Activated T-helper 2 cell treated with anti-CD3 and anti-CD28 coated beads, Interferon-gamma antibody, Interleukin-2, Interleukin-4, amounts not matched to agents 10 μg/mL and 5 μg/mL and 100 μg/mL, durations not matched to agents 14 hours and 24 hours and 36 hours (primary cell): ENCODE data around the gene RPL22. TPM values are rescaled to one million over a fixed set of nuclear protein-coding genes. Genes with fewer than 3 reads are reported as not detected.

Experiments used
- DNase-seq: peaks from one replicate; pipeline ENCODE4 v3.0.0; 2021; ENCODE audit warnings: low spot score
- H3K27ac Mint-ChIP-seq: one replicate; pipeline ENCODE4 v1.8.0; 2021; ENCODE audit warnings: mixed read lengths
- H3K27me3 Mint-ChIP-seq: one replicate; pipeline ENCODE4 v1.8.0; 2021; ENCODE audit warnings: low read depth, mixed read lengths
- H3K36me3 Mint-ChIP-seq: one replicate; pipeline ENCODE4 v1.8.0; 2021; ENCODE audit warnings: low read depth, mixed read lengths
- H3K4me1 Mint-ChIP-seq: one replicate; pipeline ENCODE4 v1.8.0; 2021; ENCODE audit warnings: low read depth, mixed read lengths
- H3K4me3 Mint-ChIP-seq: one replicate; pipeline ENCODE4 v1.8.0; 2021; ENCODE audit warnings: low read depth, mild to moderate bottlenecking, moderate library complexity, mixed read lengths
- H3K9me3 Mint-ChIP-seq: one replicate; pipeline ENCODE4 v1.8.0; 2021; ENCODE audit warnings: mixed read lengths
- intact Hi-C: fragments of 100-400 bp; cut with micrococcal nuclease; formaldehyde crosslinking; loops from one replicate; pipeline ENCODE4 v1.15.1; 2023
- total RNA-seq: library from RNA; stranded (reverse); gene quantifications from 2 replicates; pipeline ENCODE4 v1.2.3, GENCODE V29; 2022

The RPL22 gene
- total RNA-seq, 1 donor from 2014 or later: 533 TPM

GRCh38 chr1:6207075-6207885 lies 7.9 kb upstream of the RPL22 start:
- no peak for DNase-seq
- intact Hi-C loops: loop anchor here (2.0 to 5.0 kb wide), 2 partner anchors 28 to 180 kb away; partner anchors contain the start of gene ICMT

DNA sequence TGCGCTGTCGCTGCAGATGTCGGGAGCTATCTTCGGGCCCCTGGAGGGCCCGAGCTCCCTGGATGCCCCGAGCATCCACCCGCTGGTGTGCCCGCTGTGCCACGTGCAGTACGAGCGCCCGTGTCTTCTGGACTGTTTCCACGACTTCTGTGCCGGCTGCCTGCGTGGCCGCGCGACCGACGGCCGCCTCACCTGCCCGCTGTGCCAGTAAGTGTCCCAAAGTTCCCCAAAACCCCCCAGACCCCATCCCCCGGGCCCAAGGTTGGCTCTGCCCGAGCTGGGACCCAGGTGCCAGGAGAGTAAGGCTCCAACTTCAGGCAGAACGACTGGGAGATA lies 7.1 kb upstream of the RPL22 start:
- Mint-ChIP-seq H3K9me3 (no peaks in the 10 kb centered on the region), H3K4me3 (peak overlapping the region; percentile 79), H3K36me3 (peaks cover 18% of the 10 kb centered on the region), H3K4me1 (peaks cover 11% of the 10 kb centered on the region), H3K27ac (no peak overlapping the region), H3K27me3 (no peaks in the 10 kb centered on the region)
- DNase-seq: no peak
- intact Hi-C loops: loop anchor here (1.0 to 5.0 kb wide), 3 partner anchors 8 to 179 kb away; partner anchors contain the start of gene ICMT

More at GRCh38 chr1:6207075-6207885, 7.9 kb upstream of the RPL22 start:
- Mint-ChIP-seq H3K9me3 (no peaks in the 10 kb centered on the region), H3K27me3 (no peaks in the 10 kb centered on the region), H3K4me1 (peaks cover 11% of the 10 kb centered on the region), H3K4me3 (peak overlapping the region; percentile 79), H3K27ac (no peak overlapping the region), H3K36me3 (peaks cover 23% of the 10 kb centered on the region)

DNA sequence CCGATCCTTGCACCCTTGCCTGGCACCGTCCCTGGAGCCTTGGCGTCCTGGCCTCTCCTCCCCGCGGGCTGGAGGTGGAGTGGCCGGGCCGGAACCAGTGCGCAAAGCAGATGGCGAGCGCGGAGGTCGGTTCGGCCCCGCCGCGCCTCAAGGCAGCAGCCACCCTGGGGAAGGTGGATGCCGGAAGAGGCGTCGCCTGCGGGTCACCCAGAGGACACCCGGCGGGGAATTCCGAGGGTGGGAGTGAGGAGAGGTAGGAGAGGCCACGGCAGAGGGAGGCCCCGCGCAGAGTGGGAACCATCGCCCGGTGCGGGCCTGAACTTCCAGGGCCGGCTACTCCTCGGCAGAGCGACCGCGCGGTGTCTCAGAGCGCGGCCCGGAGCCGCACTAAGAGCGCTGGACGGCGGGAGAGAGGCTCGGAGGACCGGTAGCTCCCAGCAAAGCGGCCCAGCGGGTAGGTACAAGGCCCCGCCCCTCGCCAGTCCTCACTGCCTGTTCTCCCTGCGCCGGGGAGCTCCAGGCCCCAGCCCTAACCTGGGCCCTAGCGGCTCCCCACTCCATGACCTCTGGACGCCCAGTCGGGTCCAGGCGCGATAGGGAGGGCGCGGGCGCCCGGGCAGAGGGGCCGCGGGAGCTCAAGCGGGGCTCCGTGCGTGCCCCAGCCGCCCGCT lies 6.6 kb upstream of the RPL22 start, which contains the start of gene RNF207:
Gene RNF207, plus strand, starts transcription at position 271 of the 671 bp plus-strand sequence. CDS start 417 bp downstream, outside the sequence.
- Mint-ChIP-seq H3K4me1 (peaks cover 11% of the 10 kb centered on the region), H3K27me3 (no peaks in the 10 kb centered on the region), H3K4me3 (peak within 1 kb of the TSS; percentile 79), H3K36me3 (peaks cover 18% of the 10 kb centered on the region), H3K9me3 (no peaks in the 10 kb centered on the region), H3K27ac (peak within 1 kb of the TSS; percentile 46)
- DNase-seq: peak; percentile 66
- intact Hi-C loops: loop anchor here (1.0 to 5.0 kb wide), 3 partner anchors 8 to 179 kb away; partner anchors contain the start of gene ICMT

GRCh38 chr1:6202256-6202655 lies 2.9 kb upstream of the RPL22 start:
- no peaks in the 10 kb centered on the region for H3K27me3 Mint-ChIP-seq
- intact Hi-C loops: no loop called here
- no peak overlapping the region for H3K27ac Mint-ChIP-seq
- peaks cover 18% of the 10 kb centered on the region for H3K36me3 Mint-ChIP-seq
- H3K4me3 Mint-ChIP-seq: no peak overlapping the region
- peaks cover 30% of the 10 kb centered on the region for H3K4me1 Mint-ChIP-seq
- H3K9me3 Mint-ChIP-seq: no peaks in the 10 kb centered on the region
- DNase-seq: no peak

DNA sequence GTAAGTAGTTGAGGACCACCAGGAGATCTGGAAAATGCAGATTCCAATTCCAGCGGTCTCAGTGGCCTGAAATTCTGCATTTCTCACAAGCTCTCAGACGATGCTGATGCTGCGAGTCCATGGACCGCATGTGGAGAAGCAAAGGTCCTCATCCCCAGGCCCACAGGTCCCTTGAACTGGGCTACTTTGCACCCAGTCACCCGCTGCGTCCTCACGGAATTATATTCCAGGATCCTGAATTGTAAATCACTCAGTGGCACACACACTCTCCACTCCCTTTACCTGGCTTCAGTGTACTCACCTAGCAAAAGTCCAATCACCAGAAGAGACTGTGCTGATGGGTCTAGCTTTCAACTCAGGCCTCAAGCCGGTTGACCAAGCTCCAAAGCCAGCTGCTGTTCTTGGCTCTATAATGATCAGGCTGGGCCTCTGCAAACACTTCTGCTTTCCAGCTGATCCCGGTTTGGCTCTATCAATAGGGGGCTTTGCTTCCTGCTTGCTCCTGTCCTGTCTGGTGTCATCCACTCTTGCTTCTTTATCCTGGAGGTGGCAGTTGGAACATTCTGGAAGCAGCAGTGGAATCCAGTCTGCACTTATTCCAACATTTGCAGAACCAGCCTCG lies 904 bp upstream of the RPL22 start:
- peaks cover 33% of the 10 kb centered on the region for H3K4me1 Mint-ChIP-seq
- peak overlapping the region; percentile 94 for H3K27ac Mint-ChIP-seq
- intact Hi-C loops: no loop called here
- H3K27me3 Mint-ChIP-seq: no peaks in the 10 kb centered on the region
- no peak for DNase-seq
- H3K36me3 Mint-ChIP-seq: peaks cover 30% of the 10 kb centered on the region
- H3K9me3 Mint-ChIP-seq: no peaks in the 10 kb centered on the region
- peak overlapping the region; percentile 98 for H3K4me3 Mint-ChIP-seq

GRCh38 chr1:6198646-6199297 lies 623 bp downstream of the RPL22 start:
- peak; percentile 26 for DNase-seq
- Mint-ChIP-seq H3K9me3 (no peaks in the 10 kb centered on the region), H3K27ac (peak overlapping the region; percentile 89), H3K27me3 (no peaks in the 10 kb centered on the region), H3K36me3 (peaks cover 38% of the 10 kb centered on the region), H3K4me1 (peaks cover 29% of the 10 kb centered on the region), H3K4me3 (peak overlapping the region; percentile 98)
- intact Hi-C loops: loop anchor here (1.0 to 5.0 kb wide), 5 partner anchors 8 to 206 kb away; partner anchors contain the start of genes ACOT7, ICMT, NPHP4 and RNF207

DNA sequence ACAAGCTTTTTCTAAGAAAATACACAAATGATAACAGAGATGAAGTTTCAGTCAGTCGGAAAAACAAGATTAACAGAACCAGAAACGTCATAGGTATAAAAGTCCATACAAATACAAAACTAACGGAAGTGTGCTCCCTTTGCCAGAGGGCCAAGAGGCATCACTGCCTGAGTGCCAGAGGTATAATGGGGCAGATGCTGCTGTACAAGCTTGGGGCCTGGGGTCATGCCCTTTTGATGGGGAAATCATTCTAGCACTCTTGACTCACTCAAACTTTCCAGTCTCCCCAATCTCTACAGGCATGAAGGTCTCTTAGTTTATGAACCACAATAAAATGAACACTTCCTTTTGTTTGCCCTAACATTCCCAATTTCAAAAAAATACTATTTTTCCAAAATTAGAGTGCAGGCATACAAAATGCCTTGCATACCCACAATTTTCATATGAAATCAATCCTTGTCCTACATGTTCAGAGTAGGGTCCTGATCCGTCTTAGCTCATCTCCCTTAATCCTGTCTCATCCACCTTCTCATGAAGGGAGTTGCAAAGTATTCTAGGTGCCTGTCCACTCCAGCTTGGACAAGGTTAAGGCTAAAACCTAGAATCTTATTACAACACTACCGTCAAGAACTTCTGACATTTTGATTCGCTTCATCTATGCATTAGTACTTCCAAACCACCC lies 1.5 kb downstream of the RPL22 start:
- peak overlapping the region; percentile 89 for H3K27ac Mint-ChIP-seq
- no peaks in the 10 kb centered on the region for H3K27me3 Mint-ChIP-seq
- H3K9me3 Mint-ChIP-seq: no peaks in the 10 kb centered on the region
- H3K36me3 Mint-ChIP-seq: peaks cover 47% of the 10 kb centered on the region
- peak overlapping the region; percentile 98 for H3K4me3 Mint-ChIP-seq
- DNase-seq: no peak
- intact Hi-C loops: loop anchor here (1.0 to 5.0 kb wide), 5 partner anchors 8 to 206 kb away; partner anchors contain the start of genes ACOT7, ICMT, NPHP4 and RNF207
- peaks cover 29% of the 10 kb centered on the region for H3K4me1 Mint-ChIP-seq

DNA sequence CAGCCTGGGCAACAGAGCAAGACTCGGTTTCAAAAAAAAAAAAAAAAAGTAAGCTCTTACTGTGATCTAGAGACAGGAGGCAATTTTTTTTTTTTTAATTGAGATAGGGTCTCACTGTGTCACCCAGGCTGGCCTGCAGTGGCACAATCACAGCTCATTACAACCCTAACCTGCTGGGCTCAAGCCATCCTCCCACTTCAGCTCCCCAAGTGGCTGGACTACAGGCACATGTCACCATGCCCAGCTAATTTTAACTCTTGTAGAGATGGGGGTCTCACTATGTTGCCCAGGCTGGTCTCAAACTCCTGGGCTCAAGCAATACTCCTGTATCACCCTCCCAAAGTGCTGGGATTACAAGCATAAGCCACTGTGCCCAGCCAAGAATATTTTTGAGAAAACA lies 7.4 kb downstream of the RPL22 start:
- no peak overlapping the region for H3K4me3 Mint-ChIP-seq
- no peaks in the 10 kb centered on the region for H3K27me3 Mint-ChIP-seq
- H3K27ac Mint-ChIP-seq: no peak overlapping the region
- peaks cover 67% of the 10 kb centered on the region for H3K36me3 Mint-ChIP-seq
- no peak for DNase-seq
- no peaks in the 10 kb centered on the region for H3K9me3 Mint-ChIP-seq
- intact Hi-C loops: no loop called here
- peaks cover 11% of the 10 kb centered on the region for H3K4me1 Mint-ChIP-seq

- peaks cover 13% of the 10 kb centered on the region for H3K4me1 Mint-ChIP-seq
- peaks cover 63% of the 10 kb centered on the region for H3K36me3 Mint-ChIP-seq
- no peak overlapping the region for H3K4me3 Mint-ChIP-seq
Observed at GRCh38 chr1:6188466-6188865, 10.9 kb downstream of the RPL22 start.

GRCh38 chr1:6185635-6186382 lies 13.6 kb downstream of the RPL22 start:
- Mint-ChIP-seq H3K9me3 (no peaks in the 10 kb centered on the region), H3K4me1 (peaks cover 17% of the 10 kb centered on the region), H3K27ac (no peak overlapping the region), H3K27me3 (peaks cover 14% of the 10 kb centered on the region), H3K4me3 (no peak overlapping the region), H3K36me3 (peaks cover 47% of the 10 kb centered on the region)
- no peak for DNase-seq
- intact Hi-C loops: no loop called here

More at GRCh38 chr1:6188466-6188865, 10.9 kb downstream of the RPL22 start:
- Mint-ChIP-seq H3K9me3 (no peaks in the 10 kb centered on the region), H3K27me3 (no peaks in the 10 kb centered on the region), H3K27ac (no peak overlapping the region)
- intact Hi-C loops: no loop called here
- no peak for DNase-seq

- no peak for DNase-seq
- peaks cover 17% of the 10 kb centered on the region for H3K4me1 Mint-ChIP-seq
- H3K9me3 Mint-ChIP-seq: no peaks in the 10 kb centered on the region
- intact Hi-C loops: no loop called here
- H3K36me3 Mint-ChIP-seq: peaks cover 42% of the 10 kb centered on the region
- peaks cover 16% of the 10 kb centered on the region for H3K27me3 Mint-ChIP-seq
- no peak overlapping the region for H3K4me3 Mint-ChIP-seq
- H3K27ac Mint-ChIP-seq: no peak overlapping the region
Observed at GRCh38 chr1:6185151-6185550, 14.2 kb downstream of the RPL22 start.
